GM21619 (cell line): ENCODE data around the gene NR5A2.

Experiments used
- ATAC-seq: cut with Tn5 transposase; IDR thresholded peaks from one replicate; pipeline ENCODE4 v1.9.1; 2021; ENCODE audit not compliant: unreplicated experiment

Gene NR5A2

GRCh38 chr1:200027264-200027823 is at the start of gene NR5A2:
Gene NR5A2 (plus strand): TSS chr1:200027710. CDS start chr1:200027848, 138 bp downstream.
- ATAC-seq, result no peak

- ATAC-seq, result no peak
Observed at GRCh38 chr1:199978408-199978940, 49.0 kb upstream of the NR5A2 start.

- no peak for ATAC-seq
Observed at GRCh38 chr1:199979071-199979470, 48.4 kb upstream of the NR5A2 start.

- ATAC-seq, result no peak
Observed at GRCh38 chr1:199981584-199981983, 45.9 kb upstream of the NR5A2 start.

GRCh38 chr1:199982606-199983005 is 44.9 kb upstream of the NR5A2 start:
- no peak for ATAC-seq

GRCh38 chr1:199983531-199983930 is 44.0 kb upstream of the NR5A2 start:
- no peak for ATAC-seq

GRCh38 chr1:199995096-199995685 is 32.3 kb upstream of the NR5A2 start:
- ATAC-seq, result no peak

GRCh38 chr1:200005165-200005564 is 22.3 kb upstream of the NR5A2 start:
- ATAC-seq, result no peak

GRCh38 chr1:200006711-200007110 is 20.8 kb upstream of the NR5A2 start:
- ATAC-seq, result no peak

GRCh38 chr1:200015811-200016210 is 11.7 kb upstream of the NR5A2 start:
- ATAC-seq, result no peak

GRCh38 chr1:200021577-200022238 is 5.8 kb upstream of the NR5A2 start:
- no peak for ATAC-seq

- ATAC-seq, result no peak
Observed at GRCh38 chr1:200022239-200022804, 5.2 kb upstream of the NR5A2 start.

- ATAC-seq, result no peak
Observed at GRCh38 chr1:200028586-200029034, 1.1 kb downstream of the NR5A2 start.

GRCh38 chr1:200029035-200029821 is 1.7 kb downstream of the NR5A2 start:
- no peak for ATAC-seq

- ATAC-seq, result no peak
Observed at GRCh38 chr1:200029822-200030152, 2.3 kb downstream of the NR5A2 start.

- ATAC-seq, result no peak
Observed at GRCh38 chr1:200030791-200031190, 3.3 kb downstream of the NR5A2 start.

GRCh38 chr1:200033511-200034261 is 6.2 kb downstream of the NR5A2 start:
- ATAC-seq, result no peak

- no peak for ATAC-seq
Observed at GRCh38 chr1:200034262-200034557, 6.7 kb downstream of the NR5A2 start.

- ATAC-seq, result no peak
Observed at GRCh38 chr1:200034761-200035396, 7.4 kb downstream of the NR5A2 start.

GRCh38 chr1:200035397-200035955 is 8.0 kb downstream of the NR5A2 start:
- ATAC-seq, result no peak
